Trophoblast cell (in vitro differentiated cells and primary cell): ENCODE results near the gene EYA2.
"Not testable (repeated sequence)": the region's sequence is repeated elsewhere in the genome, so short reads cannot be mapped to it uniquely, and the experiment has no call there.

Experiments used
- DNase-seq, 2 donors: peaks; one replicate each; pipeline ENCODE4 v3.0.0-alpha.2; 2016
- H2AFZ ChIP-seq: 2 replicates; pipeline ENCODE4 v1.6.1; 2013; ENCODE audit warnings: low read length, moderate library complexity, mild to moderate bottlenecking; ENCODE audit not compliant: insufficient read depth, poor library complexity
- H2AK5ac ChIP-seq: 2 replicates; pipeline ENCODE4 v1.6.1; 2013; ENCODE audit warnings: mild to moderate bottlenecking, low read length
- H2BK120ac ChIP-seq: 2 replicates; pipeline ENCODE4 v1.6.1; 2013; ENCODE audit warnings: low read length, mild to moderate bottlenecking, moderate library complexity; ENCODE audit not compliant: insufficient read depth, poor library complexity
- H2BK12ac ChIP-seq: 2 replicates; pipeline ENCODE4 v1.6.1; 2013; ENCODE audit warnings: mild to moderate bottlenecking, low read length, moderate library complexity
- H2BK5ac ChIP-seq: 2 replicates; pipeline ENCODE4 v1.6.1; 2013; ENCODE audit warnings: low read length, low read depth, moderate library complexity, mild to moderate bottlenecking; ENCODE audit not compliant: poor library complexity
- H3K14ac ChIP-seq: 2 replicates; pipeline ENCODE4 v1.6.1; 2013; ENCODE audit warnings: mild to moderate bottlenecking, low read length
- H3K18ac ChIP-seq: 2 replicates; pipeline ENCODE4 v1.6.1; 2013; ENCODE audit warnings: mild to moderate bottlenecking, low read length
- H3K23ac ChIP-seq: 2 replicates; pipeline ENCODE4 v1.6.1; 2013; ENCODE audit warnings: low read length
- H3K27ac ChIP-seq: 2 replicates; pipeline ENCODE4 v1.5.1; 2013; ENCODE audit warnings: low read depth, mild to moderate bottlenecking, inconsistent platforms, low read length, moderate library complexity
- H3K27me3 ChIP-seq: 2 replicates; pipeline ENCODE4 v1.6.1; 2013; ENCODE audit warnings: inconsistent platforms, mild to moderate bottlenecking, low read length, moderate library complexity; ENCODE audit not compliant: insufficient read depth
- H3K36me3 ChIP-seq, 2 experiments: 1 replicate in 1 of 2; 2 replicates in 1 of 2; pipeline ENCODE4 v1.6.1; 2013; ENCODE audit warnings: low read length in 2 of 2, mild to moderate bottlenecking in 2 of 2, moderate library complexity in 1 of 2; ENCODE audit not compliant: insufficient read depth in 2 of 2, control insufficient read depth in 1 of 2
- H3K4ac ChIP-seq: 2 replicates; pipeline ENCODE4 v1.6.1; 2013; ENCODE audit warnings: low read depth, mild to moderate bottlenecking, low read length, moderate library complexity
- H3K4me1 ChIP-seq, 2 experiments: 1 replicate in 1 of 2; 2 replicates in 1 of 2; pipeline ENCODE4 v1.6.1; 2013; ENCODE audit warnings: low read length in 2 of 2, mild to moderate bottlenecking in 2 of 2, moderate library complexity in 1 of 2; ENCODE audit not compliant: insufficient read depth in 2 of 2, control insufficient read depth in 1 of 2
- H3K4me2 ChIP-seq: 2 replicates; pipeline ENCODE4 v1.6.1; 2013; ENCODE audit warnings: inconsistent platforms, mild to moderate bottlenecking, low read length, moderate library complexity
- H3K4me3 ChIP-seq: 2 replicates; pipeline ENCODE4 v1.5.1; 2013; ENCODE audit warnings: mild to moderate bottlenecking, low read depth, low read length, inconsistent platforms
- H3K79me1 ChIP-seq: one replicate; pipeline ENCODE4 v1.6.1; 2013; ENCODE audit warnings: low read length
- H3K79me2 ChIP-seq: 2 replicates; pipeline ENCODE4 v1.6.1; 2013; ENCODE audit warnings: low read length, mild to moderate bottlenecking; ENCODE audit not compliant: control insufficient read depth, insufficient read depth, poor library complexity
- H3K9ac ChIP-seq: 2 replicates; pipeline ENCODE4 v1.6.1; 2013; ENCODE audit warnings: mild to moderate bottlenecking, low read length
- H3K9me3 ChIP-seq: 2 replicates; pipeline ENCODE4 v1.6.1; 2013; ENCODE audit warnings: low read depth, mild to moderate bottlenecking, control low read depth, inconsistent platforms, low read length; ENCODE audit not compliant: insufficient read depth
- H4K12ac ChIP-seq: 2 replicates; pipeline ENCODE4 v1.6.1; 2013; ENCODE audit warnings: low read depth, mild to moderate bottlenecking, low read length, moderate library complexity
- H4K8ac ChIP-seq: 2 replicates; pipeline ENCODE4 v1.6.1; 2013; ENCODE audit warnings: low read depth, mild to moderate bottlenecking, low read length, moderate library complexity
- H4K91ac ChIP-seq: one replicate; pipeline ENCODE4 v1.6.1; 2013; ENCODE audit warnings: low read depth, mild to moderate bottlenecking, low read length, moderate library complexity
- WGBS: extraction: QIAGEN DNeasy Blood & Tissue Kit; methylation state at CpG from one replicate; pipeline ENCODE4 v1.1.7; 2013; ENCODE audit warnings: missing lambda C conversion rate; ENCODE audit not compliant: insufficient read length, insufficient coverage; ENCODE audit errors: extremely low coverage; 5-methylcytosine and 5-hydroxymethylcytosine counted together

EYA2 gene

GRCh38 chr20:46920114-46920513 is 25.5 kb downstream of the EYA2 start:
- no peak for DNase-seq
- Histone ChIP-seq H2BK12ac (no peak overlapping the region), H2AK5ac (no peak overlapping the region), H2BK5ac (no peak overlapping the region), H3K36me3 (peaks cover 0 to 3% of the 10 kb centered on the region in 2 experiments), H4K12ac (no peak overlapping the region), H3K4me2 (no peak overlapping the region), H3K27me3 (no peaks in the 10 kb centered on the region), H3K18ac (no peak overlapping the region), H3K23ac (no peak overlapping the region), H4K91ac (no peak overlapping the region), H3K4ac (no peak overlapping the region), H3K79me1 (no peaks in the 10 kb centered on the region), H3K9me3 (no peaks in the 10 kb centered on the region), H3K14ac (no peak overlapping the region), H2BK120ac (no peak overlapping the region), H4K8ac (no peak overlapping the region), H2AFZ (no peak overlapping the region), H3K4me3 (no peak overlapping the region), H3K9ac (no peak overlapping the region), H3K79me2 (no peaks in the 10 kb centered on the region), H3K4me1 (peaks cover 0 to 2% of the 10 kb centered on the region in 2 experiments), H3K27ac (no peak overlapping the region)
- no CpG with 5 or more reads among the region's 6 CpGs for WGBS

- H3K4me2 ChIP-seq, H3K9me3 ChIP-seq, H3K79me1 ChIP-seq, H3K4ac ChIP-seq, H2BK12ac ChIP-seq, H2BK5ac ChIP-seq, H3K14ac ChIP-seq, H3K4me1 ChIP-seq, H3K27ac ChIP-seq, H3K36me3 ChIP-seq, H2AFZ ChIP-seq, H2BK120ac ChIP-seq, H2AK5ac ChIP-seq, H4K12ac ChIP-seq, H4K8ac ChIP-seq, H3K4me3 ChIP-seq, H4K91ac ChIP-seq, H3K9ac ChIP-seq, H3K27me3 ChIP-seq, H3K79me2 ChIP-seq, H3K23ac ChIP-seq, H3K18ac ChIP-seq, DNase-seq: not testable (repeated sequence)
- no CpG with 5 or more reads among the region's 9 CpGs for WGBS
Observed at GRCh38 chr20:46922841-46923240, 28.2 kb downstream of the EYA2 start.

GRCh38 chr20:46923550-46923949 is 28.9 kb downstream of the EYA2 start:
- no peak overlapping the region for H4K12ac ChIP-seq
- H2BK120ac ChIP-seq = no peak overlapping the region
- H3K9me3 ChIP-seq = peaks cover 2% of the 10 kb centered on the region
- H3K79me2 ChIP-seq = no peaks in the 10 kb centered on the region
- H3K4me3 ChIP-seq = no peak overlapping the region
- H2BK12ac ChIP-seq = no peak overlapping the region
- no peaks in the 10 kb centered on the region for H3K36me3 ChIP-seq
- WGBS = no CpG with 5 or more reads among the region's 4 CpGs
- no peak overlapping the region for H3K4me2 ChIP-seq
- H3K9ac ChIP-seq = no peak overlapping the region
- H3K27me3 ChIP-seq = no peaks in the 10 kb centered on the region
- H3K27ac ChIP-seq = no peak overlapping the region
- no peak overlapping the region for H3K4ac ChIP-seq
- no peak overlapping the region for H4K8ac ChIP-seq
- no peaks in the 10 kb centered on the region for H3K79me1 ChIP-seq
- no peak overlapping the region for H2AFZ ChIP-seq
- DNase-seq = no peak
- H3K14ac ChIP-seq = no peak overlapping the region
- no peak overlapping the region for H3K23ac ChIP-seq
- no peak overlapping the region for H4K91ac ChIP-seq
- H3K18ac ChIP-seq = no peak overlapping the region
- H2BK5ac ChIP-seq = no peak overlapping the region
- H3K4me1 ChIP-seq = peaks cover 0 to 2% of the 10 kb centered on the region in 2 experiments
- no peak overlapping the region for H2AK5ac ChIP-seq

- H3K27me3 ChIP-seq = no peaks in the 10 kb centered on the region
- H3K79me1 ChIP-seq = no peaks in the 10 kb centered on the region
- H3K4ac ChIP-seq = no peak overlapping the region
- H3K27ac ChIP-seq = no peak overlapping the region
- no peak overlapping the region for H3K4me2 ChIP-seq
- peaks cover 3% of the 10 kb centered on the region for H3K9me3 ChIP-seq
- no peak overlapping the region for H2BK12ac ChIP-seq
- no peak overlapping the region for H2AFZ ChIP-seq
- H2BK120ac ChIP-seq = no peak overlapping the region
- no peaks in the 10 kb centered on the region for H3K79me2 ChIP-seq
- H3K4me1 ChIP-seq = no peaks in the 10 kb centered on the region
- H3K14ac ChIP-seq = no peak overlapping the region
- H2BK5ac ChIP-seq = no peak overlapping the region
- H4K12ac ChIP-seq = no peak overlapping the region
- no CpG with 5 or more reads among the region's 12 CpGs for WGBS
- no peaks in the 10 kb centered on the region for H3K36me3 ChIP-seq
- no peak overlapping the region for H3K23ac ChIP-seq
- no peak overlapping the region for H3K4me3 ChIP-seq
- no peak for DNase-seq
- H4K8ac ChIP-seq = no peak overlapping the region
- no peak overlapping the region for H3K18ac ChIP-seq
- no peak overlapping the region for H4K91ac ChIP-seq
- no peak overlapping the region for H2AK5ac ChIP-seq
- no peak overlapping the region for H3K9ac ChIP-seq
Observed at GRCh38 chr20:46928580-46929132, 34.0 kb downstream of the EYA2 start.
